WTC11 (cell line): ENCODE data around the gene GPR156. TPM values are rescaled to one million over a fixed set of nuclear protein-coding genes. Genes with fewer than 3 reads are reported as not detected.

ENCODE experiments used
- ATAC-seq: fragments of 200-7000 bp; cut with Tn5 transposase; 2 replicates; pipeline ENCODE4 v1.10.0; 2021; ENCODE audit warnings: mild to moderate bottlenecking, moderate library complexity
- CTCF ChIA-PET: fragments of 300-600 bp; sonication (Branson Sonifier 250); formaldehyde crosslinking; loops from one replicate; lab custom pipeline; 2021; ENCODE audit warnings: antibody characterized with exemption; lab: Charles Lee
- POLR2A ChIA-PET: fragments of 350-600 bp; sonication (Branson Sonifier 250); formaldehyde crosslinking; loops from one replicate; lab custom pipeline; 2021; ENCODE audit warnings: antibody characterized with exemption; lab: Charles Lee
- DNase-seq: peaks from one replicate; pipeline ENCODE4 v3.0.0; 2021; ENCODE audit warnings: low spot score
- H3K27ac Mint-ChIP-seq: 2 replicates; pipeline ENCODE4 v1.8.0; 2021; ENCODE audit warnings: mixed read lengths
- H3K27me3 Mint-ChIP-seq: 2 replicates; pipeline ENCODE4 v1.8.0; 2021; ENCODE audit warnings: low read depth, mild to moderate bottlenecking, moderate library complexity, mixed read lengths
- H3K36me3 Mint-ChIP-seq: 2 replicates; pipeline ENCODE4 v1.8.0; 2021; ENCODE audit warnings: mixed read lengths
- H3K4me1 Mint-ChIP-seq: 2 replicates; pipeline ENCODE4 v1.8.0; 2022; ENCODE audit warnings: mixed read lengths
- H3K4me3 Mint-ChIP-seq: 2 replicates; pipeline ENCODE4 v1.8.0; 2021; ENCODE audit warnings: mild to moderate bottlenecking, moderate library complexity, mixed read lengths
- H3K9me3 Mint-ChIP-seq: 2 replicates; pipeline ENCODE4 v1.8.0; 2021; ENCODE audit warnings: mixed read lengths
- AFF4 ChIP-seq: sonication (generic); formaldehyde crosslinking; IDR thresholded peaks from 2 replicates; pipeline ENCODE4 v1.8.1; 2023; ENCODE audit warnings: mild to moderate bottlenecking, missing genetic modification reagents, borderline replicate concordance
- ATF1 ChIP-seq: sonication (generic); formaldehyde crosslinking; IDR thresholded peaks from 2 replicates; pipeline ENCODE4 v1.8.1; 2023; ENCODE audit warnings: mild to moderate bottlenecking, moderate library complexity, missing genetic modification reagents
- CREM ChIP-seq: sonication (generic); formaldehyde crosslinking; IDR thresholded peaks from 2 replicates; pipeline ENCODE4 v1.8.1; 2022; ENCODE audit warnings: mild to moderate bottlenecking, missing genetic modification reagents, moderate library complexity
- CTCF ChIP-seq: fragments of 200-600 bp; IDR thresholded peaks from 2 replicates; pipeline ENCODE4 v1.8.0; 2022; ENCODE audit warnings: antibody characterized with exemption
- FOXK1 ChIP-seq: sonication (generic); formaldehyde crosslinking; IDR thresholded peaks from 2 replicates; pipeline ENCODE4 v1.8.0; 2022; ENCODE audit warnings: mild to moderate bottlenecking, moderate library complexity, missing genetic modification reagents
- GRHL2 ChIP-seq: fragments of 250-450 bp; sonication (Bioruptor Pico); IDR thresholded peaks from 2 replicates; pipeline ENCODE4 v1.8.0; 2022; ENCODE audit warnings: mild to moderate bottlenecking, moderate library complexity; ENCODE audit not compliant: insufficient replicate concordance, severe bottlenecking
- HMGXB4 ChIP-seq: sonication (generic); formaldehyde crosslinking; IDR thresholded peaks from 2 replicates; pipeline ENCODE4 v1.8.1; 2023; ENCODE audit warnings: mild to moderate bottlenecking, moderate library complexity, missing genetic modification reagents
- KAT7 ChIP-seq: sonication (generic); formaldehyde crosslinking; IDR thresholded peaks from 2 replicates; pipeline ENCODE4 v1.8.1; 2023; ENCODE audit warnings: missing genetic modification reagents, mild to moderate bottlenecking, borderline replicate concordance
- NR2C2 ChIP-seq: sonication (generic); formaldehyde crosslinking; IDR thresholded peaks from 2 replicates; pipeline ENCODE4 v1.8.0; 2022; ENCODE audit warnings: mild to moderate bottlenecking, missing genetic modification reagents
- PREB ChIP-seq: sonication (generic); formaldehyde crosslinking; IDR thresholded peaks from 2 replicates; pipeline ENCODE4 v1.8.1; 2022; ENCODE audit warnings: mild to moderate bottlenecking, missing genetic modification reagents, moderate library complexity, borderline replicate concordance
- RORB ChIP-seq: fragments of 250-450 bp; sonication (Bioruptor Pico); IDR thresholded peaks from 2 replicates; pipeline ENCODE4 v1.9.0; 2021; ENCODE audit warnings: mild to moderate bottlenecking
- ZNF121 ChIP-seq: sonication (generic); formaldehyde crosslinking; IDR thresholded peaks from 2 replicates; pipeline ENCODE4 v1.8.0; 2023; ENCODE audit warnings: missing genetic modification reagents
- ZNF232 ChIP-seq: sonication (generic); formaldehyde crosslinking; IDR thresholded peaks from 2 replicates; pipeline ENCODE4 v1.8.0; 2022; ENCODE audit warnings: mild to moderate bottlenecking, missing genetic modification reagents
- ZNF263 ChIP-seq: sonication (generic); formaldehyde crosslinking; IDR thresholded peaks from 2 replicates; pipeline ENCODE4 v1.8.1; 2022; ENCODE audit warnings: low read depth, mild to moderate bottlenecking, moderate library complexity, missing genetic modification reagents
- ZNF425 ChIP-seq: fragments of 250-450 bp; sonication (Bioruptor Pico); conservative IDR thresholded peaks from 2 replicates; pipeline ENCODE4 v1.9.0; 2021; ENCODE audit warnings: mild to moderate bottlenecking
- ZSCAN18 ChIP-seq: fragments of 250-450 bp; sonication (Bioruptor Pico); IDR thresholded peaks from 2 replicates; pipeline ENCODE4 v2.1.2; 2022; ENCODE audit warnings: mild to moderate bottlenecking, moderate library complexity
- total RNA-seq: library from RNA; stranded (reverse); gene quantifications from 3 replicates; pipeline ENCODE4 v1.2.3, GENCODE V29; 2021

The GPR156 gene
- total RNA-seq, 1 experiment from 2014 or later, result 0.72 TPM

GRCh38 chr3:120227710-120228347 is 57.2 kb downstream of the GPR156 start:
- H3K27me3 Mint-ChIP-seq, result no peaks in the 10 kb centered on the region
- ATAC-seq (peak; percentile 91), DNase-seq (no peak)
- no peak overlapping the region for H3K4me3 Mint-ChIP-seq
- peaks cover 11% of the 10 kb centered on the region for H3K4me1 Mint-ChIP-seq
- CTCF ChIA-PET, result interaction anchor here (0.7 kb wide), 1 partner anchor 406 kb away, joined by 3 read pairs; no protein-coding TSS in a partner anchor
- H3K36me3 Mint-ChIP-seq, result no peaks in the 10 kb centered on the region
- POLR2A ChIA-PET, result no interaction called here
- no peak overlapping the region; the same call in 1 of the 2 replicates for H3K27ac Mint-ChIP-seq
- TF ChIP-seq PREB (CRISPR knock-in tag) (no peak), HMGXB4 (no peak), FOXK1 (CRISPR knock-in tag) (no peak), KAT7 (CRISPR knock-in tag) (no peak)
- H3K9me3 Mint-ChIP-seq, result peaks cover 10% of the 10 kb centered on the region

GRCh38 chr3:120224237-120224636 is 60.8 kb downstream of the GPR156 start:
- H3K4me3 Mint-ChIP-seq, result no peak overlapping the region
- ChIA-PET POLR2A (no interaction called here), CTCF (no interaction called here)
- no peaks in the 10 kb centered on the region for H3K36me3 Mint-ChIP-seq
- H3K9me3 Mint-ChIP-seq, result no peaks in the 10 kb centered on the region
- H3K27ac Mint-ChIP-seq, result no peak overlapping the region
- TF ChIP-seq RORB (CRISPR knock-in tag) (no peak), ZSCAN18 (CRISPR knock-in tag) (no peak), NR2C2 (CRISPR knock-in tag) (no peak), CREM (no peak), ZNF232 (CRISPR knock-in tag) (no peak), FOXK1 (CRISPR knock-in tag) (no peak), GRHL2 (CRISPR knock-in tag) (no peak), CTCF (no peak), ZNF263 (CRISPR knock-in tag) (no peak), ZNF121 (CRISPR knock-in tag) (no peak), ATF1 (CRISPR knock-in tag) (no peak), ZNF425 (no peak), AFF4 (no peak)
- ATAC-seq, result no peak
- no peak for DNase-seq
- H3K27me3 Mint-ChIP-seq, result no peaks in the 10 kb centered on the region
- H3K4me1 Mint-ChIP-seq, result peaks cover 11% of the 10 kb centered on the region
